ENCODE results near the gene UROC1. TPM values are rescaled to one million over a fixed set of nuclear protein-coding genes. Genes with fewer than 3 reads are reported as not detected.

UROC1 gene
- total RNA-seq, 1 experiment from 2014 or later: not detected

GRCh38 chr3:126486360-126486847 is 31.2 kb downstream of the UROC1 start:
- Histone ChIP-seq H3K4me3 (ENCODE audit: low read length) (no peak overlapping the region), H3K79me2 (ENCODE audit: low read length) (no peaks in the 10 kb centered on the region), H3K9me3 (ENCODE audit: low read length) (no peaks in the 10 kb centered on the region), H4K20me1 (ENCODE audit: insufficient read depth, low read depth, low read length) (no peaks in the 10 kb centered on the region), H3K9me2 (replicated peaks; ENCODE audit: insufficient read depth, low read length) (no peaks in the 10 kb centered on the region), H2AFZ (ENCODE audit: low read length) (no peak overlapping the region), H3K36me3 (ENCODE audit: insufficient read depth, low read length) (no peaks in the 10 kb centered on the region), H3K4me1 (ENCODE audit: low read length) (no peaks in the 10 kb centered on the region), H3K9ac (ENCODE audit: low read length) (no peak overlapping the region), H3K27ac (ENCODE audit: low read length) (no peak overlapping the region), H3K4me2 (ENCODE audit: low read depth, low read length, poor library complexity, severe bottlenecking) (no peak overlapping the region), H3K27me3 (ENCODE audit: low read length) (no peaks in the 10 kb centered on the region)
- no peak for DNase-seq

GRCh38 chr3:126485956-126486355 is 31.6 kb downstream of the UROC1 start:
- H3K79me2 ChIP-seq (ENCODE audit: low read length): no peaks in the 10 kb centered on the region
- no peak overlapping the region for H3K4me2 ChIP-seq (ENCODE audit: low read depth, low read length, poor library complexity, severe bottlenecking)
- H3K36me3 ChIP-seq (ENCODE audit: insufficient read depth, low read length): no peaks in the 10 kb centered on the region
- H3K27me3 ChIP-seq (ENCODE audit: low read length): no peaks in the 10 kb centered on the region
- no peak overlapping the region for H3K9ac ChIP-seq (ENCODE audit: low read length)
- H3K4me1 ChIP-seq (ENCODE audit: low read length): no peaks in the 10 kb centered on the region
- no peak overlapping the region for H3K4me3 ChIP-seq (ENCODE audit: low read length)
- H2AFZ ChIP-seq (ENCODE audit: low read length): no peak overlapping the region
- H3K9me3 ChIP-seq (ENCODE audit: low read length): no peaks in the 10 kb centered on the region
- H3K27ac ChIP-seq (ENCODE audit: low read length): no peak overlapping the region
- H4K20me1 ChIP-seq (ENCODE audit: insufficient read depth, low read depth, low read length): no peaks in the 10 kb centered on the region
- H3K9me2 ChIP-seq (replicated peaks; ENCODE audit: insufficient read depth, low read length): no peaks in the 10 kb centered on the region
- no peak for DNase-seq

GRCh38 chr3:126485176-126485897 is 32.2 kb downstream of the UROC1 start:
- Histone ChIP-seq H3K27ac (ENCODE audit: low read length) (no peak overlapping the region), H3K36me3 (ENCODE audit: insufficient read depth, low read length) (no peaks in the 10 kb centered on the region), H2AFZ (ENCODE audit: low read length) (no peak overlapping the region), H3K79me2 (ENCODE audit: low read length) (no peaks in the 10 kb centered on the region), H3K4me2 (ENCODE audit: low read depth, low read length, poor library complexity, severe bottlenecking) (no peak overlapping the region), H3K4me1 (ENCODE audit: low read length) (no peaks in the 10 kb centered on the region), H3K4me3 (ENCODE audit: low read length) (no peak overlapping the region), H3K27me3 (ENCODE audit: low read length) (no peaks in the 10 kb centered on the region), H4K20me1 (ENCODE audit: insufficient read depth, low read depth, low read length) (no peaks in the 10 kb centered on the region), H3K9me2 (replicated peaks; ENCODE audit: insufficient read depth, low read length) (no peaks in the 10 kb centered on the region), H3K9ac (ENCODE audit: low read length) (no peak overlapping the region), H3K9me3 (ENCODE audit: low read length) (no peaks in the 10 kb centered on the region)
- DNase-seq: no peak

GRCh38 chr3:126484662-126485061 is 32.9 kb downstream of the UROC1 start:
- no peak for DNase-seq
- H4K20me1 ChIP-seq (ENCODE audit: insufficient read depth, low read depth, low read length): no peaks in the 10 kb centered on the region
- no peak overlapping the region for H3K27ac ChIP-seq (ENCODE audit: low read length)
- no peaks in the 10 kb centered on the region for H3K9me2 ChIP-seq (replicated peaks; ENCODE audit: insufficient read depth, low read length)
- no peak overlapping the region for H3K4me2 ChIP-seq (ENCODE audit: low read depth, low read length, poor library complexity, severe bottlenecking)
- H3K4me1 ChIP-seq (ENCODE audit: low read length): no peaks in the 10 kb centered on the region
- no peak overlapping the region for H3K9ac ChIP-seq (ENCODE audit: low read length)
- no peak overlapping the region for H3K4me3 ChIP-seq (ENCODE audit: low read length)
- H3K9me3 ChIP-seq (ENCODE audit: low read length): no peaks in the 10 kb centered on the region
- H3K79me2 ChIP-seq (ENCODE audit: low read length): no peaks in the 10 kb centered on the region
- H2AFZ ChIP-seq (ENCODE audit: low read length): no peak overlapping the region
- H3K36me3 ChIP-seq (ENCODE audit: insufficient read depth, low read length): no peaks in the 10 kb centered on the region
- no peaks in the 10 kb centered on the region for H3K27me3 ChIP-seq (ENCODE audit: low read length)

- H4K20me1 ChIP-seq (ENCODE audit: insufficient read depth, low read depth, low read length): no peaks in the 10 kb centered on the region
- H3K9me3 ChIP-seq (ENCODE audit: low read length): no peaks in the 10 kb centered on the region
- DNase-seq: no peak
- H3K9ac ChIP-seq (ENCODE audit: low read length): no peak overlapping the region
- no peak overlapping the region for H2AFZ ChIP-seq (ENCODE audit: low read length)
- H3K4me1 ChIP-seq (ENCODE audit: low read length): no peaks in the 10 kb centered on the region
- no peaks in the 10 kb centered on the region for H3K36me3 ChIP-seq (ENCODE audit: insufficient read depth, low read length)
- H3K9me2 ChIP-seq (replicated peaks; ENCODE audit: insufficient read depth, low read length): no peaks in the 10 kb centered on the region
- no peak overlapping the region for H3K27ac ChIP-seq (ENCODE audit: low read length)
- no peak overlapping the region for H3K4me3 ChIP-seq (ENCODE audit: low read length)
- no peak overlapping the region for H3K4me2 ChIP-seq (ENCODE audit: low read depth, low read length, poor library complexity, severe bottlenecking)
- H3K27me3 ChIP-seq (ENCODE audit: low read length): no peaks in the 10 kb centered on the region
- no peaks in the 10 kb centered on the region for H3K79me2 ChIP-seq (ENCODE audit: low read length)
Observed at GRCh38 chr3:126484148-126484547, 33.4 kb downstream of the UROC1 start.

GRCh38 chr3:126483321-126483761 is 34.2 kb downstream of the UROC1 start:
- Histone ChIP-seq H3K4me2 (ENCODE audit: low read depth, low read length, poor library complexity, severe bottlenecking) (no peak overlapping the region), H3K36me3 (ENCODE audit: insufficient read depth, low read length) (no peaks in the 10 kb centered on the region)

GRCh38 chr3:126482503-126483255 is 34.9 kb downstream of the UROC1 start:
- H3K79me2 ChIP-seq (ENCODE audit: low read length): no peaks in the 10 kb centered on the region
- no peaks in the 10 kb centered on the region for H3K9me2 ChIP-seq (replicated peaks; ENCODE audit: insufficient read depth, low read length)
- H3K4me1 ChIP-seq (ENCODE audit: low read length): no peaks in the 10 kb centered on the region
- DNase-seq: no peak
- H3K27ac ChIP-seq (ENCODE audit: low read length): no peak overlapping the region
- H3K4me2 ChIP-seq (ENCODE audit: low read depth, low read length, poor library complexity, severe bottlenecking): no peak overlapping the region
- H3K36me3 ChIP-seq (ENCODE audit: insufficient read depth, low read length): no peaks in the 10 kb centered on the region
- no peaks in the 10 kb centered on the region for H4K20me1 ChIP-seq (ENCODE audit: insufficient read depth, low read depth, low read length)
- no peak overlapping the region for H2AFZ ChIP-seq (ENCODE audit: low read length)
- H3K4me3 ChIP-seq (ENCODE audit: low read length): no peak overlapping the region
- H3K9me3 ChIP-seq (ENCODE audit: low read length): no peaks in the 10 kb centered on the region
- no peak overlapping the region for H3K9ac ChIP-seq (ENCODE audit: low read length)
- H3K27me3 ChIP-seq (ENCODE audit: low read length): no peaks in the 10 kb centered on the region

More at GRCh38 chr3:126483321-126483761, 34.2 kb downstream of the UROC1 start:
- H3K27me3 ChIP-seq (ENCODE audit: low read length): no peaks in the 10 kb centered on the region
- no peak overlapping the region for H2AFZ ChIP-seq (ENCODE audit: low read length)
- no peaks in the 10 kb centered on the region for H3K79me2 ChIP-seq (ENCODE audit: low read length)
- no peaks in the 10 kb centered on the region for H3K9me2 ChIP-seq (replicated peaks; ENCODE audit: insufficient read depth, low read length)
- H3K9me3 ChIP-seq (ENCODE audit: low read length): no peaks in the 10 kb centered on the region
- no peaks in the 10 kb centered on the region for H3K4me1 ChIP-seq (ENCODE audit: low read length)
- H4K20me1 ChIP-seq (ENCODE audit: insufficient read depth, low read depth, low read length): no peaks in the 10 kb centered on the region
- H3K4me3 ChIP-seq (ENCODE audit: low read length): no peak overlapping the region
- H3K27ac ChIP-seq (ENCODE audit: low read length): no peak overlapping the region
- DNase-seq: no peak
- no peak overlapping the region for H3K9ac ChIP-seq (ENCODE audit: low read length)

- Histone ChIP-seq H3K36me3 (ENCODE audit: insufficient read depth, low read length) (no peaks in the 10 kb centered on the region), H4K20me1 (ENCODE audit: insufficient read depth, low read depth, low read length) (no peaks in the 10 kb centered on the region), H3K9me2 (replicated peaks; ENCODE audit: insufficient read depth, low read length) (no peaks in the 10 kb centered on the region), H3K79me2 (ENCODE audit: low read length) (no peaks in the 10 kb centered on the region), H3K9me3 (ENCODE audit: low read length) (no peaks in the 10 kb centered on the region), H3K9ac (ENCODE audit: low read length) (no peak overlapping the region), H3K4me2 (ENCODE audit: low read depth, low read length, poor library complexity, severe bottlenecking) (no peak overlapping the region), H2AFZ (ENCODE audit: low read length) (no peak overlapping the region), H3K4me1 (ENCODE audit: low read length) (no peaks in the 10 kb centered on the region), H3K27ac (ENCODE audit: low read length) (no peak overlapping the region), H3K4me3 (ENCODE audit: low read length) (no peak overlapping the region), H3K27me3 (ENCODE audit: low read length) (no peaks in the 10 kb centered on the region)
- no peak for DNase-seq
Observed at GRCh38 chr3:126481808-126482502, 35.6 kb downstream of the UROC1 start.
